ENCODE measurements around the gene PIH1D2. TPM values are rescaled to one million over a fixed set of nuclear protein-coding genes. Genes with fewer than 3 reads are reported as not detected.
"Not testable (repeated sequence)": the region's sequence is repeated elsewhere in the genome, so short reads cannot be mapped to it uniquely, and the experiment has no call there.

PIH1D2 gene
- total RNA-seq, 4 donors from 2014 or later = 6.4 to 12.8 (median 11.1) TPM

DNA sequence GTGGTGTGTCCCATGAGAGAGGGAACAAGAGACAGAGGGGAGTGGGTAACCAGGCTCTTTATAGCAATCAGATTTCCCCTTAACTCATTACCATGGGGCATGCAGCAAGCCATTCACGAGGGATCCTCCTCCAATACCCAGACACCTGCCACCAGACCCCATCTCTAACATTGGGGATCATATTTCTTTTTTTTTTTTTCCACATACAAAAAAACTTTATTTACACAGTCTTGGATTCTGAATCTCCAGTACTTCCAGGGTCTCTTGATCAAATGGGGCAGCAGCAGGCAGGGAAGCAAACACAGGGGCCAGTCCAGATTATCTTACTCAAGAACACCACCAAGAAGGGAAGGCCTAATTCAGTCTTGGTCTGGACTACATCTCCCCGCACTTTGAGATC lies 44.4 kb downstream of the PIH1D2 start:
- H3K27ac ChIP-seq = no peak overlapping the region

DNA sequence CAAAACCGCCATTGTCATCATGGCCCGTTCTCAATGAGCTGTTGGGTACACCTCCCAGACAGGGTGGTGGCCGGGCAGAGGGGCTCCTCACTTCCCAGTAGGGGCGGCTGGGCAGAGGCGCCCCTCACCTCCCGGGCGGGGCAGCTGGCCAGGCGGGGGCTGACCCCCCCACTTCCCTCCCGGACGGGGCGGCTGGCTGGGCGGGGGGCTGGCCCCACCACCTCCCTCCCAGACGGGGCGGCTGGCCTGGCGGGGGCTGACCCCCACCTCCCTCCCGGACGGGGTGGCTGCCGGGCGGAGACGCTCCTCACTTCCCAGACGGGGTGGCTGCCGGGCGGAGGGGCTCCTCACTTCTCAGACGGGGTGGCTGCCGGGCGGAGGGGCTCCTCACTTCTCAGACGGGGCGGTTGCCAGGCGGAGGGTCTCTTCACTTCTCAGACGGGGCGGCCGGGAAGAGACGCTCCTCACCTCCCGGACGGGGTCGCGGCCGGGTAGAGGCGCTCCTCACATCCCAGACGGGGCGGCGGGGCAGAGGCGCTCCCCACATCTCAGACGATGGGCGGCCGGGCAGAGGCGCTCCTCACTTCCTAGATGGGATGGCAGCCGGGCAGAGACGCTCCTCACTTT lies 46.9 kb downstream of the PIH1D2 start:
- intact Hi-C loops (cut with DNase I); H3K27ac ChIP-seq; H3K9me3 ChIP-seq; DNase-seq; H3K27me3 ChIP-seq; H3K4me3 ChIP-seq (replicated peaks in 1 of 3): not testable (repeated sequence)
- Histone ChIP-seq H3K36me3 (peaks cover 17 to 18% of the 10 kb centered on the region in 2 donors), H3K4me1 (peaks cover 9 to 15% of the 10 kb centered on the region in 2 donors)
- WGBS, 2 donors = 90 to 100% methylated on average over 4 to 15 of the region's 49 CpGs

More for the DNA sequence above, 44.4 kb downstream of the PIH1D2 start:
- H3K27me3 ChIP-seq = no peaks in the 10 kb centered on the region
- 95 to 96% methylated on average over 2 of the region's 2 CpGs for WGBS, 2 donors
- H3K9me3 ChIP-seq = no peaks in the 10 kb centered on the region
- no peak for DNase-seq
- intact Hi-C loops (cut with DNase I) = no loop called here
- H3K4me3 ChIP-seq (replicated peaks in 1 of 3) = no peak overlapping the region
- H3K36me3 ChIP-seq = peaks cover 28 to 32% of the 10 kb centered on the region in 2 donors
- H3K4me1 ChIP-seq = peaks cover 4 to 9% of the 10 kb centered on the region in 2 donors
- TF ChIP-seq, protein P1, sequence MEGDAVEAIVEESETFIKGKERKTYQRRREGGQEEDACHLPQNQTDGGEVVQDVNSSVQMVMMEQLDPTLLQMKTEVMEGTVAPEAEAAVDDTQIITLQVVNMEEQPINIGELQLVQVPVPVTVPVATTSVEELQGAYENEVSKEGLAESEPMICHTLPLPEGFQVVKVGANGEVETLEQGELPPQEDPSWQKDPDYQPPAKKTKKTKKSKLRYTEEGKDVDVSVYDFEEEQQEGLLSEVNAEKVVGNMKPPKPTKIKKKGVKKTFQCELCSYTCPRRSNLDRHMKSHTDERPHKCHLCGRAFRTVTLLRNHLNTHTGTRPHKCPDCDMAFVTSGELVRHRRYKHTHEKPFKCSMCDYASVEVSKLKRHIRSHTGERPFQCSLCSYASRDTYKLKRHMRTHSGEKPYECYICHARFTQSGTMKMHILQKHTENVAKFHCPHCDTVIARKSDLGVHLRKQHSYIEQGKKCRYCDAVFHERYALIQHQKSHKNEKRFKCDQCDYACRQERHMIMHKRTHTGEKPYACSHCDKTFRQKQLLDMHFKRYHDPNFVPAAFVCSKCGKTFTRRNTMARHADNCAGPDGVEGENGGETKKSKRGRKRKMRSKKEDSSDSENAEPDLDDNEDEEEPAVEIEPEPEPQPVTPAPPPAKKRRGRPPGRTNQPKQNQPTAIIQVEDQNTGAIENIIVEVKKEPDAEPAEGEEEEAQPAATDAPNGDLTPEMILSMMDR (IDR thresholded peaks at IDR 0.05) = no peak
- no peak for TF ChIP-seq POLR2A (IDR thresholded peaks at IDR 0.05)

DNA sequence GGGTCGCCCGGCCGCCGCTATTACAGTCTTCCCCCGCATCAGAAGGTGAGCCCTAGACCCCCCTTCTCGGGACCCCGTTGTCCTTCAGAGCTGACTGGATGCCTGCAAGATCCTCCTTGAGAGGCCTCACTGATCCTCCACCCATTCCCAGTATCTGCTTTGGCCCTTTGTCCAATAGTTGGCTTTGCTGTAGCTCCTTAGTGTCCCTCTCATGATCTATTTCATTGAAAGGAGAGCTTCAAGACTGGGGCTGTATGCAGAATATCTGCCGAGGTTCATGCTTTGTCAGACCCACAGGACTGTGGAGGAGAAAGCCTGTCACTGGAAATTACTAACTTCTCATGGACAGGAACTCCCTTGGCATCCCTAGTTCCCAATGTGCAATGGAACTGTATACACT lies 48.1 kb downstream of the PIH1D2 start:
- DNase-seq = no peak
- TF ChIP-seq POLR2A (IDR thresholded peaks at IDR 0.05) = no peak
- TF ChIP-seq, protein P1 (IDR thresholded peaks at IDR 0.05) = no peak
- peak overlapping the region in 2 of 3 donors; percentile 92 to 94 for H3K27ac ChIP-seq
- H3K36me3 ChIP-seq = peaks cover 11 to 17% of the 10 kb centered on the region in 2 donors
- WGBS, 2 donors = 0 to 1% methylated on average over 4 to 8 of the region's 8 CpGs
- H3K4me3 ChIP-seq (replicated peaks in 1 of 3) = peak overlapping the region; percentile 33 to 64 (median 64)
- H3K4me1 ChIP-seq = peaks cover 9 to 15% of the 10 kb centered on the region in 2 donors
- no peaks in the 10 kb centered on the region for H3K27me3 ChIP-seq
- intact Hi-C loops (cut with DNase I) = no loop called here
- H3K9me3 ChIP-seq = no peaks in the 10 kb centered on the region

DNA sequence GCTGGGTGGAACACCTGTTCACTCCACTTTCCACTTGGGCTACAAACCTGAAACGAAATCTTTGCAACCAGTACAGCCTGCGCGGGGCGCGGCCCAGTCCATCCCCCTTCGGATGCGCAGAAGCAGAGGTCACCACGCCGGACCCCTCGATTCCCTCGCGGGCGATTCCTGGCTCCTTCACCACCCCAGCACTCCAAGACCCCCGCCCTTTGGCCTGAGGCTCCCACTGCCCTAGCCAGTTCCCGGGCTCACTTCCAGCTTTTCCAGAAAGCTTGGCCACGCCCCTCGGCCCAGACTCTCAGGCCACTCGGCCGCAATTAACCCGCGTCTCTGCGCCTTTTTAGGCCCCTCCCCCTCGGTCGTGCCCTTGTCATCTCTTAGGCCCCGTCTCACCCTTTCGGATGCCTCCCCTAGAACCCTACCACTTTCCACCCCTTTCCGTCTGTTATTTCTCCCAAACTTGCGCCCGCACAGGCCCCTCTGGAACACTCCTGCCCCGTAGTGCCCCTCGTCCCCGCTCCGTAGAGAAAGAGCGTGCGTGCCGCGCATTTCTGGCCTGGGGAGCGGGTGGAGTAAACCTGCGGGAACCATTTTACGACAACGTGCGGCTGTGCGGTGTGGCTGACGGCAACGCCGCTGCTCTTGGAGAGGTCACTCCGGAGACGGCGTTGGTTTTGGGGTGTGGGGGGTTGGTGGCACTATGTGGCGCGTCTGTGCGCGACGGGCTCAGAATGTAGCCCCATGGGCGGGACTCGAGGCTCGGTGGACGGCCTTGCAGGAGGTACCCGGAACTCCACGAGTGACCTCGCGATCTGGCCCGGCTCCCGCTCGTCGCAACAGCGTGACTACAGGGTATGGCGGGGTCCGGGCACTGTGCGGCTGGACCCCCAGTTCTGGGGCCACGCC lies 48.8 kb downstream of the PIH1D2 start, which contains the start of gene DLAT:
Gene DLAT (plus strand): TSS at position 636 of the 906 bp plus-strand sequence. CDS start 65 bp downstream, at position 701.
- peak; percentile 89 to 90 for DNase-seq
- intact Hi-C loops (cut with DNase I) = no loop called here
- WGBS, 2 donors = 0 to 1% methylated on average over 42 to 45 of the region's 71 CpGs

DNA sequence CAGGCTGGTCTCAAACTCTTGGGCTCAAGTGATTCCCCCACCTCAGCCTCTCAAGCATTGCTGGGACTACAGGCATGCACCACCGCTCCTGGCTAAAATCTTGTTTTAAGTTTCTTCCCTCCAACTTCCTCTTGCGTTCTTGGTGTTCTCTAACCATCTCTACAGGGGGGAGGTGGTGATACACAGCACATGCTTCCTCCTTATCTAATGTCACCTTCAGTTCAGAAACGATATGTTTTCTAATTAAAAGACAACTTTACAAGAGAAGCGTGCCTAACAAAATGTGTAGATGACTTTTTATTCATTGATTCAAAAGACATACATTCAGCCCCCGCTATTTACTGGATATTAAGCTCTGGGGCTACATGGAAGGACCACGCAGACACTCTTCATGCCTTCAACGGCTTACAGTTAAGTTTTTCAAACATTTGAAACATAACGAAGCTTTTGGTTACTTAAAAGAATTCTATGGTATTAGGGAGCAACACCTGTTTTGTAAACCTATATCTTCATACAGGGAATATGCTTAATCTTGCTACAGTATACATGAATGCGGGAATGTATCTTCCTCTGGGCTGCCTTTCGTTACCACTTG lies 49.5 kb downstream of the PIH1D2 start:
- intact Hi-C loops (cut with DNase I) = no loop called here

More for the DNA sequence above, 48.8 kb downstream of the PIH1D2 start, which contains the start of gene DLAT:
- peaks cover 9 to 16% of the 10 kb centered on the region in 2 donors for H3K36me3 ChIP-seq
- H3K27me3 ChIP-seq = no peaks in the 10 kb centered on the region
- H3K4me1 ChIP-seq = peaks cover 9 to 15% of the 10 kb centered on the region in 2 donors
- H3K9me3 ChIP-seq = no peaks in the 10 kb centered on the region
- TF ChIP-seq, protein P1 (IDR thresholded peaks at IDR 0.05) = no peak
- TF ChIP-seq POLR2A (IDR thresholded peaks at IDR 0.05) = peak in 1 of 2 donors; percentile 73
- H3K27ac ChIP-seq = peak within 1 kb of the TSS; percentile 68 to 94 (median 92)
- peak within 1 kb of the TSS; percentile 33 to 64 (median 64) for H3K4me3 ChIP-seq (replicated peaks in 1 of 3)

More for the DNA sequence above, 49.5 kb downstream of the PIH1D2 start:
- DNase-seq = peak; percentile 15 to 16
- peak overlapping the region; percentile 68 to 94 (median 92) for H3K27ac ChIP-seq
- H3K4me3 ChIP-seq (replicated peaks in 1 of 3) = peak overlapping the region; percentile 33 to 64 (median 64)
- H3K9me3 ChIP-seq = no peaks in the 10 kb centered on the region
- WGBS, 2 donors = 17 to 22% methylated on average over 10 of the region's 10 CpGs
- peaks cover 7 to 16% of the 10 kb centered on the region in 2 donors for H3K36me3 ChIP-seq
- H3K4me1 ChIP-seq = peaks cover 9 to 15% of the 10 kb centered on the region in 2 donors
- no peaks in the 10 kb centered on the region for H3K27me3 ChIP-seq
- no peak for TF ChIP-seq POLR2A (IDR thresholded peaks at IDR 0.05)
- TF ChIP-seq, protein P1 (IDR thresholded peaks at IDR 0.05) = no peak

All from thyroid gland (tissue), 4 donors.